ENCODE results near the gene PAX7.

Gene PAX7

GRCh38 chr1:18726368-18726767 lies 95.7 kb downstream of the PAX7 start:
- no peak for DNase-seq
- H3K9me3 ChIP-seq: no peaks in the 10 kb centered on the region
- no peak overlapping the region for H3K4me3 ChIP-seq
- H3K4me1 ChIP-seq: no peaks in the 10 kb centered on the region
- no peak overlapping the region for H3K27ac ChIP-seq
- H3K36me3 ChIP-seq: no peaks in the 10 kb centered on the region
- TF ChIP-seq, protein P1, sequence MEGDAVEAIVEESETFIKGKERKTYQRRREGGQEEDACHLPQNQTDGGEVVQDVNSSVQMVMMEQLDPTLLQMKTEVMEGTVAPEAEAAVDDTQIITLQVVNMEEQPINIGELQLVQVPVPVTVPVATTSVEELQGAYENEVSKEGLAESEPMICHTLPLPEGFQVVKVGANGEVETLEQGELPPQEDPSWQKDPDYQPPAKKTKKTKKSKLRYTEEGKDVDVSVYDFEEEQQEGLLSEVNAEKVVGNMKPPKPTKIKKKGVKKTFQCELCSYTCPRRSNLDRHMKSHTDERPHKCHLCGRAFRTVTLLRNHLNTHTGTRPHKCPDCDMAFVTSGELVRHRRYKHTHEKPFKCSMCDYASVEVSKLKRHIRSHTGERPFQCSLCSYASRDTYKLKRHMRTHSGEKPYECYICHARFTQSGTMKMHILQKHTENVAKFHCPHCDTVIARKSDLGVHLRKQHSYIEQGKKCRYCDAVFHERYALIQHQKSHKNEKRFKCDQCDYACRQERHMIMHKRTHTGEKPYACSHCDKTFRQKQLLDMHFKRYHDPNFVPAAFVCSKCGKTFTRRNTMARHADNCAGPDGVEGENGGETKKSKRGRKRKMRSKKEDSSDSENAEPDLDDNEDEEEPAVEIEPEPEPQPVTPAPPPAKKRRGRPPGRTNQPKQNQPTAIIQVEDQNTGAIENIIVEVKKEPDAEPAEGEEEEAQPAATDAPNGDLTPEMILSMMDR (IDR thresholded peaks at IDR 0.05): no peak
- H3K27me3 ChIP-seq: peaks cover 0 to 89% of the 10 kb centered on the region in 2 donors
- intact Hi-C loops (cut with DNase I; ENCODE audit: low total_unique reads): no loop called here

- intact Hi-C loops (cut with DNase I; ENCODE audit: low total_unique reads): no loop called here
- Histone ChIP-seq H3K4me3 (no peak overlapping the region), H3K9me3 (no peaks in the 10 kb centered on the region), H3K36me3 (no peaks in the 10 kb centered on the region), H3K27ac (no peak overlapping the region), H3K4me1 (no peaks in the 10 kb centered on the region), H3K27me3 (peaks cover 0 to 84% of the 10 kb centered on the region in 2 donors)
- TF ChIP-seq, protein P1 (IDR thresholded peaks at IDR 0.05): no peak
- no peak for DNase-seq
Observed at GRCh38 chr1:18727956-18728355, 97.3 kb downstream of the PAX7 start.

DNA sequence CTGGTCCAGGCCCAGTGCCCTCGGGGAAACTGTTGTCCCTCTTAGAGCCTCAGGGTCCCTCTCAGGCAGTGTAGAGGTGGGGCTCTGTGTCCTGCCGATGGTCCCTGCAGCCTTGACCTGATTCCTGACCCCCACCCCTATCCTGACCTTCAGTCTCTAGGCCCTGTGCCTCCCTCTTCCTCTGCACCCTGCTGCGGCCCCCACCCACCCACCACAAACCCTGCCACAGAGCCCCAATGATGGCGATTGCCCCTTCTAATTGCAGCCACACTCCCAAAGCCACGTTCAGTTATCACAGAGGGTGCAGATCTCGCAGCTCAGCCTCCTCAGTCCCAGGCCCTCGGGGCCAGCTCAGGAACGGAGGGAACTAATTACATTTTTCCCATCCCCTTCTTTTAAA lies 99.7 kb downstream of the PAX7 start:
- no peaks in the 10 kb centered on the region for H3K36me3 ChIP-seq
- TF ChIP-seq, protein P1 (IDR thresholded peaks at IDR 0.05): no peak
- H3K27ac ChIP-seq: no peak overlapping the region
- H3K4me1 ChIP-seq: no peaks in the 10 kb centered on the region
- no peak overlapping the region for H3K4me3 ChIP-seq
- intact Hi-C loops (cut with DNase I; ENCODE audit: low total_unique reads): no loop called here
- no peak for DNase-seq
- H3K27me3 ChIP-seq: peaks cover 0 to 84% of the 10 kb centered on the region in 2 donors
- no peaks in the 10 kb centered on the region for H3K9me3 ChIP-seq

GRCh38 chr1:18731148-18731547 lies 100.5 kb downstream of the PAX7 start:
- Histone ChIP-seq H3K27me3 (peaks cover 0 to 87% of the 10 kb centered on the region in 2 donors), H3K9me3 (no peaks in the 10 kb centered on the region), H3K36me3 (no peaks in the 10 kb centered on the region), H3K4me1 (no peaks in the 10 kb centered on the region), H3K4me3 (no peak overlapping the region), H3K27ac (no peak overlapping the region)
- TF ChIP-seq, protein P1 (IDR thresholded peaks at IDR 0.05): no peak
- intact Hi-C loops (cut with DNase I; ENCODE audit: low total_unique reads): no loop called here
- no peak for DNase-seq

DNA sequence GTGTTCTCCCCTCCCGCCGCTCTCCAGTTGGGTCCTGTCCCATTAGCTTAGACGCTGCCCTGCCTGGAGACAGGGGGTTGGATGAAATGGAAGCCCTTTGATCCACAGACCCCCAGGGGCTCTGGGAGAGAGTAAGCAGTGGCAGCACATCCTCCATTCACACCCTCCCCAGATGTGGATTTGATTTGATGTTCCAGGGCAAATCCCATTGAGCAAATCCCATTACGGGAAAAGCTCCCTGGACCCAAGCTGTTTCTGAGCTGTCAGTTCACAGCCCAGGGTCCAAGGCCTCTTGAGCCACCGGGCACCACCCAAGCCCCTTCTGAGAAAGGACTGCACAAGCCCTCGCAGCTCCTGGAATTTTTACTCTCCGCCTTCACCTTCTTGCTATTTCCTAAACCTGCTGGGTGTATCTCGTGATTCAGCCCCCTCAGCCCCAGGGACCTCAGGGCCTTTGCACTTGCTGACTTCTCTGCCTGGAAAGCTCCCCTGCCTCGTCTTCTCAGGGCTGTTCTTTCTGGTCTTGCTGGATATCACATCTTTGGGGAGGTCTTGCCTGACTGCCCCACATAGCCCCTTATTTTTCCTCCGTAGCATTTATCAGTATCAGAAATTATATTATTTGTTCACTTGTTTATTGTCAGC lies 101.1 kb downstream of the PAX7 start:
- intact Hi-C loops (cut with DNase I; ENCODE audit: low total_unique reads): no loop called here
- peaks cover 0 to 81% of the 10 kb centered on the region in 2 donors for H3K27me3 ChIP-seq

More for the DNA sequence above, 101.1 kb downstream of the PAX7 start:
- H3K36me3 ChIP-seq: no peaks in the 10 kb centered on the region
- H3K9me3 ChIP-seq: no peaks in the 10 kb centered on the region
- TF ChIP-seq, protein P1 (IDR thresholded peaks at IDR 0.05): no peak
- no peak overlapping the region for H3K4me3 ChIP-seq
- H3K4me1 ChIP-seq: no peaks in the 10 kb centered on the region
- no peak overlapping the region for H3K27ac ChIP-seq
- DNase-seq: no peak
